ENCODE data around the gene CHTOP.
"Not testable (repeated sequence)": the region's sequence is repeated elsewhere in the genome, so short reads cannot be mapped to it uniquely, and the experiment has no call there.

CHTOP gene, protein sequence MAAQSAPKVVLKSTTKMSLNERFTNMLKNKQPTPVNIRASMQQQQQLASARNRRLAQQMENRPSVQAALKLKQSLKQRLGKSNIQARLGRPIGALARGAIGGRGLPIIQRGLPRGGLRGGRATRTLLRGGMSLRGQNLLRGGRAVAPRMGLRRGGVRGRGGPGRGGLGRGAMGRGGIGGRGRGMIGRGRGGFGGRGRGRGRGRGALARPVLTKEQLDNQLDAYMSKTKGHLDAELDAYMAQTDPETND

GRCh38 chr1:153633754-153634665, at the start of gene CHTOP:
Gene CHTOP, plus strand, starts transcription at chr1:153634066. Its CDS starts 2,523 bp downstream, at chr1:153636589.
- DNase-seq (ENCODE audit: insufficient read length, low spot score): peak; percentile 87
- FAIRE-seq: no peak

DNA sequence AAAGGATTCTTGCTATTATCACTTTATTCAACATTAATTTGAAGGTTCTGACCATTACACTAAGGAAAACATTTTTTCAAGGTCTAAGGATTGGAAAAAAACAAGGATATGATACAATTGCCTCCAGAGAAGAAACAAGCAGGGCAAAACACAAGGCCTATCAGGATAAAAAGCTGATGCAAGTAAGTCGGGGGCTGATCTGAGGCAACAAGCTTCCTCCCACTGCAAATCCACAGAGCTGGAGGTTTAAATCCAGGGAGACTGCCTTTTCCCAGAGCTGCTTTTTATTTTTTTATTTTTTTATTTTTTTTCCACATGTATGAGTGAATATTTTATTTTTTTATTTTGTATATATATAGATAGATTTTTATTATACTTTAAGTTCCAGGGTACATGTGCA, 48.9 kb upstream of the CHTOP start:
- no peak for FAIRE-seq

DNA sequence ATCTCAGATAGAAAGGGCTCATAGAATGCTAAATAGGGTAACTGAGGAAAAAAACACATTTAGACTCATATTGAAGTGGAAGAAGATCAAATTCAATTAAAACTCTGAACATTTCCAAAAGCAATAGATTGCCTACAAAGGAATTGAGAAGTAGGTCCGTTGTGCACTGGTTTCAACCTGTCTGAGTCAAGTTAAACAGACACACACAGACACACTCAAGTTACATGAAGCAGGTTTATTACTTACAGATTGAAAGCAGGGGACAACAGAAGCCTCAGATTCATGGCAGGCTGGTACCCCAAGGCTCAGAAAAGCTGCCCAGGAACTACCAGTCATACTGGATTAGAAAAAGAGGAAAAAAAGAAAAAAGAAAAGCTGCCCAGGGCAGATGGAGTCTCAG, 47.5 kb upstream of the CHTOP start:
- FAIRE-seq (no peak), DNase-seq (ENCODE audit: insufficient read length, low spot score) (no peak)

More for the DNA sequence above, 48.9 kb upstream of the CHTOP start:
- no peak for DNase-seq (ENCODE audit: insufficient read length, low spot score)

GRCh38 chr1:153587314-153587713, 46.6 kb upstream of the CHTOP start:
- no peak for FAIRE-seq

DNA sequence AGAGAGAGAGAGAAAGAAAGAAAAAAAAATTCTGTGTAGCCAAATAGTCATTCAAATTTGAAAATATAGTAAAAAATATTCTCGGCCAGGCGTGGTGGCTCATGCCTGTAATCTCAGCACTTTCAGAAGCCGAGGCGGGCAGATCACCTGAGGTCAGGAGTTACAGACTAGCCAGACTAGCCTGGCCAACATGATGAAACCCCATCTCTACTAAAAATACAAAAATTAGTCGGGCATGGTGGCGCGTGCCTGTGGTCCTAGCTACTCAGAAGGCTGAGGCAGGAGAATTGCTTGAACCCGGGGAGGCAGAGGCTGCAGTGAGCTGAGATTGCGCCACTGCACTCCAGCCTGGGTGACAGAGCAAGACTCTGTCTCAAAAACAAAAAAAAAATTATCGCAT, 45.8 kb upstream of the CHTOP start:
- not testable (repeated sequence) for DNase-seq (ENCODE audit: insufficient read length, low spot score); FAIRE-seq

More at GRCh38 chr1:153587314-153587713, 46.6 kb upstream of the CHTOP start:
- no peak for DNase-seq (ENCODE audit: insufficient read length, low spot score)

DNA sequence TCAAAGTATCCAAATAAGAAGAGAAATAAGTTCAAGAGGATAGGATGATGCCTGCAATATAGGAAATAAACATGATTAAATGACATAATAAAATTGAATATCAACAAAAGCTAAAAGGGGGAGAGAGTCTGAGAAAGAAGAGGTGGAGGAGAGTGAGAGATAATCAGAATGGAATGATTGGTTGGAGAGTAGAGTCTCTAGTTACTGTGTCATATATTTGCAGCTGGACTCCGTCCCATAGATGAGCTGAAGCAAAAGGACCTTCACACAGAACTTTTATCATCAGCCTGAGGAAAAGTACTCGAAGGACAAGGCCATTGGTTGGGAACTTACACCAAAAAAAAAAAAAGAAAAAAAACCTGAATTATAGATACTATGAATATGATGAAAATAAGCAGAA, 45.4 kb upstream of the CHTOP start:
- FAIRE-seq (no peak), DNase-seq (ENCODE audit: insufficient read length, low spot score) (no peak)

DNA sequence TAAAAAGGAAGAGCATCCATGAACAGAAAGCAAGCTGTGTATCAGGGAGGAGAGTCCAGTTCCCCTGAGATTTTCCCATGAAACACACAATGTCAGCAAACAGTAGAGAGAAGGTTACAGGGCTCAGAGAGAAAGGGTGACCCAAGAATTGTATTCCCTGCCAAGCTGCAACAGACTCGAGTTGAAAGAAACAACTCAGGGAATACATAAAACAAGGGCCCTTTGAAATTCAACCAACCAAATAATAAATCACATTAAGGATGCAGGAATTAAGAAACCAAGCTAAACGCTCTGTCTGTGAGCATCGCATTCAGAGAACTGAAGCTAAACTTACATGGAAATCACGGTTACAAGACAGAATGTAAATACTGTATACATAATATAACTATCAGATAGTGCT, 41.1 kb upstream of the CHTOP start:
- FAIRE-seq (no peak), DNase-seq (ENCODE audit: insufficient read length, low spot score) (no peak)

DNA sequence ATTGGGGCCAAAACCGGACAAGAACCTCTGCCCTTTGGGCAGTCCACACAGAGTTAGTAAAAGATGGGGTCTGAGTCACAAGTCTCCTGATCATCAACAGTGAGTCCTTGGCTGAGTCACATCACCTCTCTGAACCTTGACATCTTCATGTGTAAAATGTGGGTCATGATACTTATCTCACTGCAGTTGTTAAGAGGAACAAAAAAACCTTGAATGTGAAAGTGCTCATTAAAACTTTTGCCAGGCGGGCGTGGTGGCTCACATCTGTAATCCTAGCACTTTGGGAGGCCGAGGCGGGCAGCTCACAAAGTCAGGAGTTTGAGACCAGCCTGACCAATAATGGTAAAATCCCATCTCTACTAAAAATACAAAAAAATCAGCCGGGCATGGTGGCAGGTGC, 36.7 kb upstream of the CHTOP start:
- no peak for FAIRE-seq
- DNase-seq (ENCODE audit: insufficient read length, low spot score): no peak

DNA sequence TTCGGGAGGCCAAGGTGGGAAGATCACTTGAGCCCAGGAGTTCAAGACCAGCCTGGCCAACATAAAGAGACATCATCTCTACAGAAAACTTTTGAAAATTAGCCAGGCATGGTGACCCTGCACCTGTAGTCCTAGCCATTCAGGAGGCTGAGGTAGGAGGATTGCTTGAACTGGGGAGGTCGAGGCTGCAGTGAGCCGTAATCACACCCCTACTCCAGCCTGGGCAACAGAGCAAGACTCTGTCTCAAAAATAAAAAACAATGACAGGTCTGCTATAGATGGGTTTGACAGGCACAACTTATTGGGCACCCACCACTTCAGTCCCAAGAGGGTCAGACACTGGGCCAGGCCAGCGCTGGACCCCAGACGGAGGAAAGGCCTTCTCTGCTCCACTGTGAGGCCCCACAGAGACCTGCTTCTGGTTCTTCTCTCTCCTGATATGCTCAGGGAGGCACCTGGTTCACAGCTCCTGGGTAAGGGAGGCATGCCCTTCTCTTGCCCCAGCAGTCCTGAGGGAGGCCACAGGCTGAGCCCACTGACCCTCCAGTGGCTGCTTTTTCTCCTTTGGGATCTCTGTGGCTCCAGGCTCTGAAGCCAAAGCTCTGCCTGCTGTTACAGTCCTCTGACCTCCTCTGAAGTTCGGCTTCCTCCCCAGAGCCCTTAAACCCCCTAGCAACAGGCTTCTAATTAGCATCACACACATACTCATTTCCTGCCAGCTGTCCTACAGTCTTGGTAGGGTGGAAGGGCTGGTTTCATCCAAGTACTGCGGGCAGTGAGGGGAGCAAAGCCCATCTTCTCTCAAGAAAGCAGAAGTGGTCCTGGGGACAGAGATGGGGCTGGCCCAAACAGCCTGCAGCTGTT, 35.3 kb upstream of the CHTOP start:
- DNase-seq (ENCODE audit: insufficient read length, low spot score): no peak
- FAIRE-seq: no peak

GRCh38 chr1:153599847-153600246, 34.0 kb upstream of the CHTOP start:
- DNase-seq (ENCODE audit: insufficient read length, low spot score) (no peak), FAIRE-seq (no peak)

DNA sequence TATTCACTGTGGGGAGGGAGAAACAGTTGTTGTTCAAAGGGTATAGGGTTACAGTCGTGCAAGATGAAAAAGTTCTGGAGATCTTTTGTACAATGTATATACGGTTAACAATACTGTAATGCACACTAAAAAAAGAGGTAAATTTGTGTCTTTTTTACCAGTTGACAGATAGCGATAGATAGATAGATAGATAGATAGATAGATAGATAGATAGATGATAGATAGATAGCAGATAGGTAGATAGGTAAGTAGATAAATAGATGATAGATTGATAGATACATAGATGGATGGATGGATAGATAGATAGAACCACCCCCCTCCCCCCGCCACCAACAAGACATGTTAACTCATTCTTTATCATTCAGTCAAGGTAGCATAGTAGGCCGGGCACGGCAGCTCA, 31.1 kb upstream of the CHTOP start:
- FAIRE-seq (no peak), DNase-seq (ENCODE audit: insufficient read length, low spot score) (no peak)

GRCh38 chr1:153606194-153606593, 27.7 kb upstream of the CHTOP start:
- FAIRE-seq: no peak
- DNase-seq (ENCODE audit: insufficient read length, low spot score): no peak

GRCh38 chr1:153607381-153607780, 26.5 kb upstream of the CHTOP start:
- no peak for FAIRE-seq

GRCh38 chr1:153608089-153608682, 25.7 kb upstream of the CHTOP start:
- FAIRE-seq (no peak), DNase-seq (ENCODE audit: insufficient read length, low spot score) (no peak)

More at GRCh38 chr1:153607381-153607780, 26.5 kb upstream of the CHTOP start:
- DNase-seq (ENCODE audit: insufficient read length, low spot score): no peak

DNA sequence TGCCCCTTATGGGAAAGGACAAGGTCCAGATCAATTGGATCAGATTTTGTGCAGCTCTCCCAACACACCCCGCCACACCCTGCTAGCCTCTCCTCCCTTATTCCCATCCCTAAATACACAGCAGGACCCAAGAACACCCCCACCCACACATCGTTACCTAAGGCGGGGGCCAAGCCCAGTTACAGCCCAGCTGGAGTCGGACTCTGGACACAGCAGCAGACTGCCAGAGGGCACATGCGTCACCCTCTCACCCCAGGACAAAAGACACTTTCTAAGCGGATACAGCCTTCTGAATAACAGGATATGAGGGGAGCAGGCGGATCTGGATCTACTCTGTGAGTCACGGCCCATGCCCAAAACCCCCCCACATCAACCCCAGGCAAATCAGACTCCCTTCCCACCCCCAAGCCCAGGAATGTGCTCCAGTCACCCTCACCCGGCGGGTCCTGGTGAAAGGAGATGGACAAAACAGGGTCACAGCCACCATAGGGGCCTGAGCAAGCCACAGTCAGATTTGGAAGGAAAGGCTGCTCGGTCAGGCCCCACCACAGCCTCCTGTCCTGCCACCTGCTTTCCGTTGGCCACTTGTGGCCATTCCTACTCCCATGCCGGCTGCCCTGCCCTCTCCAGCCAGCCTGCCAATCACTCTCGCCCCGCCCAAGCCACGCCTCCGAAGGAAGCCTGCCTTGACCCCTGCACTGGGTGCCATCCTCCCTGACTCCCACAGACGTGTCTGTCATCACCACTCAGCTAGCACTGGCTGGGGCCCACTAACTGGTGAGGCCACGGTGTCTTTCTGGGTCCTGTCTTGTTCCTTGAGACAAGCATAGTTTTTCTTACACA, 24.9 kb upstream of the CHTOP start:
- DNase-seq (ENCODE audit: insufficient read length, low spot score): peak; percentile 93
- FAIRE-seq: peak; percentile 52

- DNase-seq (ENCODE audit: insufficient read length, low spot score): no peak
- FAIRE-seq: no peak
Observed at GRCh38 chr1:153609585-153609907, 24.3 kb upstream of the CHTOP start.

GRCh38 chr1:153610334-153610733, 23.5 kb upstream of the CHTOP start:
- no peak for DNase-seq (ENCODE audit: insufficient read length, low spot score)
- no peak for FAIRE-seq

GRCh38 chr1:153610811-153611301, 23.0 kb upstream of the CHTOP start:
- no peak for FAIRE-seq

DNA sequence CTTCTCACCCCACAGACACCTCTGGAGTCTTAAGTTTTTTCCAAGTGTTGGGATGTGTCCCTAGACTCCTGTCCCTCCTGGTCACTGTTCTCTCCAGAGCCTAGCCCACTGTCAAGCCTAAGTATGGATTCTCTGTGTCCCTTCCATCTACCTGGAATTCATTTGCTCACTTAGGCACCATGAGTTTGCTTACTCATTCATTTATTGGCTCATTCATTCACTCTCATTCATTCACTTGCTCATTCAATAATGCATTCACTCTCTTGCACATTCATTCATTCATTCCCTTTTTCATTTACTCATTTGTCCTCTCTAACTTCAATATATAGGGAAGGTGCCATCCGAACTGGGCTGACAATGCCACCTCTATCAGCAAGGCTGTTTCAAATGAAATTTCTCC, 22.5 kb upstream of the CHTOP start:
- FAIRE-seq: no peak
- no peak for DNase-seq (ENCODE audit: insufficient read length, low spot score)

More at GRCh38 chr1:153610811-153611301, 23.0 kb upstream of the CHTOP start:
- no peak for DNase-seq (ENCODE audit: insufficient read length, low spot score)

All from HTR-8/SVneo (cell line).